Hypothalamus (tissue), 51 donors: ENCODE results near the gene CXCR3.

Experiments
- DNase-seq, 51 donors: peaks; one replicate each; lab custom pipeline; 2025; lab: John Stamatoyannopoulos, UW

CXCR3 gene

DNA sequence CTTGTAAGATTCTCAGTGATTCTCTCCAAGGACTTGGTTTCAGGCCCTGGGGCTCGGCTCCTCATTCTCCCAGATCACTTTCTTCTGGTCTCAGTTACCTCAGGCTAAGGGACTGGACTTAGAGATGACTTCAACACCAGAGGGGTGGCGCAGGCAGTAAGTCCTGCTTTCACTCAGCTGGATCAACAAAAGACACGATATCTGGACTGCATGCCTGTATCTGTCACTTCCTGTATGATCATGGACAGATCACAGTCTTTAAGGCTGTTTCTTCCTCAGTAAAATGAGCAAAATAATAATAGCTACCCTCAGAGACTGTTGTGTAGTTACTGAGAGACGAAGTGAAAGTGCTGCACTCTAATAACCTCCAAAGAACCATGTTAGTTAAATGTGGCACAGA is 19.5 kb upstream of the CXCR3 start:
- no peak for DNase-seq

DNA sequence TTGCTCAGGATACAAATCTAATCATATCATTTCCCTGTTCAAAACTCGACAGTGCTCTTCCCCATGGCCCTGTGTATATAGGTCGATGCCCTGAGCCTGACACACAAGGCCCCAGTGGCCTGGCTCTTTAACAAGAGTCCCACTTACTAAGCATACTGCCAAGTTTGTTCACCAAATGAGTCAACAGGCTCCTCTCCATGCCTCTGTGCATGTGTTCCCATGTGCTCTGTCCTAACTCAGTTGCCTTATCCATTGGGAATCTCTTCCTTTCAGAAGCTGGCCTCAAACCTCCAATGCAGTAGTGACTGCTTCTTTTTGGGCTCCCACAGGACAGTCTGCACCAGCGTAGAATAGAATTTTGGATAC is 18.9 kb upstream of the CXCR3 start:
- DNase-seq: no peak

DNA sequence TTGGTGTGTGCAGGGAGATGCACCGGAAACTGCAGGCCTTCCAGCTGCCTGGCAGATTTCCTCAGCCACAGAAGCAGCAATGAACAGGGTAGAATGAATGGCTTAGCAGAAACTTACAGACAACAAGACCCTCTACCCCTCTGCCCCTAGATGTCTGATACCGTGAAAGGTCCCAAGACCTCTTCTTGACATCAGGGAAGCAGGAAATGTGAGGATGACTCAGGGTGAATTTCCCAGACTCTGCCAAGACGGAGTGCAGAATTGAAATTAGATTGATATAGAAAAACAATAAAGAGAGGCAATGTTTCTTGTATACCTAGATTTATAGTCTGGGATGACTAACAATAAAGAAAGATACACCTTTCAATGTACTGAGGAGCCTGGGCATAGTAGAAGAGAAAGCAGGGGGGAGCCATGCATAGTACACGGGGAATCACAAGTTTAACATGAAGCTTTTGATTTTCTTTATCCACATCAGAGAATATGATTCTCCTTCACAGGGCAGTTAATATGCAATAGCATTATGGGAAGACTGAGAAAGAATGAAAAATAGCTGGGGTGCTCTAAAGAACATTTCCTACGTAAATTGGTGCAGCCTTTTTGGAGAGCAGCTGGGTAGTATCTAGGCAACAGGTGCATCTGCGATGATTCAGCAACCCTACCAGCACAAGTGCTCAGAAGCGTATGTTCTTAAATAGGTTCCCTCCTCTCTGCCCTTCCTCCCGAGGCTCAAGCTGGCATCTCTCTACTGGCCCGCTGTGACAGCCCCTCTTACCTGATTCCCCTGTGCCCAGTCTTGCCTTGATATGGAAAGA is 18.3 kb upstream of the CXCR3 start:
- peak in 8 of 51 donors; percentile 0 to 16 (median 6) for DNase-seq

DNA sequence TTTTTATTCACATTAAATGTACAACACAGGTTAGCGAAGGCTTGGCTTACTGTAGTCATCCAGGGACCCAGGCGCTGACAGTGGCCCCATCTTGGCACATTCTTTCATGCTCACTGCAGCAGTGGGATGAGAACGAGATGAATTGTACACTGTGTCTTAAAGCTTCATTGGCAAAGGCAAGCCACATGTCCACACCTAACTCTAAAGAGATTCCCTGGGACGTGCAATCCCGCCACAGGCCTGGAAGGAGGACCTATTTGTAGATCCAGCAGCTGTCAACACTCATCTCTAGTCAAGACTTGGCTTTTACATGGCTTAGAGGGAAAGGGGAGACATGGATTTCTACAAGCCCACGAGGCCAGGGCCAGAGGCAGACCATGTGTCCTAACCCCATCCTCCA is 16.1 kb upstream of the CXCR3 start:
- DNase-seq: no peak

DNA sequence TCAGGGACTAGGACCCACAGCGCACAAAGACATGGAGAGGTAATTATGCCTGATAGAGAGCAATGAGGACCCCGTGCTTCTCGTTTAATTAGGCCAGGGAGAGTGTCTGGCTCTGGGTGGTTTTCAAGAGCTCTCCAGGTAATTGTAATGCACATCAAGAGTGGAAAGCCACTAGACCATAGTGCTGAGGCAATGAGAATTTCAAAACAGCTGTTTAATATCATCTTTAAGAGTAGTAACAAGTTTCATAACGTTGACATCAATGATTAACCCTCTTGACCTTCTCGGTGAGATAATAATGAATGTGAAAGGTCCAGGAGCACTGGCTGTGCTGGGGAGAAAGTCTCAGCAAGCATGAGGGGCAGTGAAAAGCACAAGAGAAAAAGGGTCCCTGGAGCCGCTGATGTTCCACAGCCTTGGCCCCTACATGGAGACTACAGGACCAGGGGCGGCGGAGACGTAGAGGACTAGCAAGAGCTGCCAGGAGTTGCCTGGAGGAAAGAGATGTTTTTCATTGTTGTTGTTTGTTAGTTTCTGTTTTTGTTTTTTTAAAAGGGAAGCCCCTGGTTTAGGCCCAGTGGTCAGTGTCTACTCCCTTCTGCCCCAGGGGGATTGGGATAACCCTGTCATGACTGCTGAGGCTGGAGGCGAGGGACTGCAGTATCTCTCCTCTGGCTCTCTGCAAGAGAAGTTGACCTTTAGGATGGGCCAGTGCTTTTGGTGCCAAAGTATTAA is 14.8 kb upstream of the CXCR3 start:
- DNase-seq: no peak

DNA sequence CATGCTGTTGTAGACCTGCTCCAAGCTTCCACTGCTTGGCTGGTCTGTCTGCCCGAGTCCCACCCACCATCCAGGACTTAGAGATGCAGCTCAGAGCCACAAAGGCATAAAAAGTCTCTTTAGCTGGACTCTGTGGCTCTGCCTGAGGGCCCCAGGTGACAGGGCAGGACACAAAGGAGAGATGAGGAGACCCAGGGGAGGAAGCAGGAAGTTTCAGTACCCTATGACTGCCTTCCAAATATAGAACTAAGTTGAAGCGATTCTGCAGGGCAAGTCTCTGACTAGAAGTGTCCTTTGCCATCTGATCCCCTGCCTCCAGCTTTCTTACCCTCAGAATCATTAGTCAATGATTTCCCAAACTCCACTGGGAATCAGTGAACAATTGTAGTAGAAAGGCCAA is 11.2 kb upstream of the CXCR3 start:
- DNase-seq: no peak

DNA sequence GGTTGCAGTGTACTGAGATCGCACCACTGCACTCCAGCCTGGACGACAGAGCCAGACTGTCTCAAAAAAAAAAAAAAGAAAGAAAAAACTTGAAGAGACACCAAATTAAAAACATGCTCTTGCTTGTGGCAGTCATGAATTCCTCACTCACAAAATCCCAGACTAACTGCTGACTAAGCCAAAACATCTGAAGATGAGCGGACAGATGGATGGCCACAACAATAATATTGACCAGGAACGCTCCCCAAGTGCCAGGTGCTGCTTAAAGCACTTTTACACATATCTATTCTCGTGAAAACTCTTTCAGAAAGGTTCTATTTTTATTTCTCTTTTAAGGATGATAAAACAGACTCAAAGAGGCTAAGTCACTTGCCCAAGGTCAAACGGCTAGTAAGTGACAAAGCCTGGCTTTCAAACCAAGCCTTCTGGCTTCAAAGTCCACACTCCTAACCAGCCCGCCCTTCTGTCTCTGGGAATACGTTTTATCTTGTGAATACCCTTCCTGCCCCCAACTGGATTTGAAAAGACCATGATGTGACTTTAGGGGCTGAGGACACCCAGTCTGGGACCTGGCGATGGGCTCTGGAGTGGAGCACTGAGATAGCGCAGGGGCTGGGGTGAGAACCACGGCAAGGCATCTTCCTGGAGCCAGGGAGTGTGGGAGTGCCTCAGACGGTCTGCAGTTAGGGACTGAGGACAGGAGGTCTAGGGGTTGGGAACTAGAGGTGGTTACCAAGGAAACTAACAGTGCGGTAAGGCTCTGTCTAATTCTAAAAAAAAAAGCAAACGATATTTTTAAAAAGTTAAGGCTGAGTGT is 9.5 kb upstream of the CXCR3 start:
- no peak for DNase-seq

DNA sequence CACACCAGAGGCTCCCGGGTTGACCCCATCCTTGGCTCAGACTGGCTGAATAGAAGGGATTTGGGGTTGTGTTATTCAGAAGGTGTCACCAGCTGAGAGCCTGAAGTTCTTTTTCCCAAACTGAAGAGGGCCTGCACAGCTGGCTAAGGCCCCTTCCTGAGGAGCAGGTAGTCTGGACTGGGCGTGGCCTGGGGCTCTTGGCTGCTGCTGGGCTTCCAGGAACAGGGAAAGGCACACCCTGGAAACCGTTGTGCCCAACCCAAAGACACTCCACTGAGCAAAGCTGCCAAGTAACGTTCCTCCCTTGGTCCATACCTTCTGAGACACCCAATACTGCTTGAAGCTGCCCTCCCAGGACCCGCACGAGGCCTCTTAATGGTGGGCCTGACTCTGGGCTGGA is 8.3 kb upstream of the CXCR3 start:
- DNase-seq: no peak

DNA sequence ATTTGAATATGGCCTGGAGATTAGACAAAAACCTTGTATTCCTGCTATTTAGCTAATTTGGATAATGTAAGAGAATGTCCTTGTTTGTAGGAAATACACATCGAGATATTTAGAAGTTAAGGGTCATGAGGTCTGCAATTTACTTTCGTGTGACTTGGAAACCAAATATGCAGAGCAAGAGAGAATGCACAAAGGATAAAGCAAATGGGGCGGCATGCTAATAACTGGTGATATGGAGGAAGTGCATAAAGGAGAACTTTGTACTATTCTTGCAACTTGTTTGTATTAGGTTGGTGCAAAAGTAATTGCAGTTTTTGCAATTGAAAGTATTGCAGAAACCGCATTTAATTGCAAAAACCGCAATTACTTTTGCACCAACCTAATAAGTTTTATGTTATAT is 7.2 kb upstream of the CXCR3 start:
- DNase-seq: no peak

DNA sequence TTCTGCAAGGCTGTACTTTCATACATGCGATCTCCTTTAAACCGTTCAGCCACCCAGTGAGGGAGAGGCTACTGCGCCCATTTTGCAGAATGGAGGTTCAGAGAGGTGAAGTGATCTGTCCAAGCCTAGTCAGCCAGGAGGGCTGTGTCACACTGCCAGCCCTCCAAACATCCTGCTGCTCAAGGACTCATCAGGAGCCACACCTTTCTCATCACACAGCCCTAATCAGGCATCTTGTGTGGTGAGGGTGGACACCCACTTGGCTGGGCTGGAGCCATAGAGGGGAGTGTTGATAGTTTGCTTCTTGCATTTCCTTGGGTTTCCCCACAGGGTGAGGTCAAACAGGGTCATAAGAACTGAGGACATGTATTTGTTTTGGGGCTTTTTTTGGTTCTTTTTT is 5.4 kb upstream of the CXCR3 start:
- no peak for DNase-seq

DNA sequence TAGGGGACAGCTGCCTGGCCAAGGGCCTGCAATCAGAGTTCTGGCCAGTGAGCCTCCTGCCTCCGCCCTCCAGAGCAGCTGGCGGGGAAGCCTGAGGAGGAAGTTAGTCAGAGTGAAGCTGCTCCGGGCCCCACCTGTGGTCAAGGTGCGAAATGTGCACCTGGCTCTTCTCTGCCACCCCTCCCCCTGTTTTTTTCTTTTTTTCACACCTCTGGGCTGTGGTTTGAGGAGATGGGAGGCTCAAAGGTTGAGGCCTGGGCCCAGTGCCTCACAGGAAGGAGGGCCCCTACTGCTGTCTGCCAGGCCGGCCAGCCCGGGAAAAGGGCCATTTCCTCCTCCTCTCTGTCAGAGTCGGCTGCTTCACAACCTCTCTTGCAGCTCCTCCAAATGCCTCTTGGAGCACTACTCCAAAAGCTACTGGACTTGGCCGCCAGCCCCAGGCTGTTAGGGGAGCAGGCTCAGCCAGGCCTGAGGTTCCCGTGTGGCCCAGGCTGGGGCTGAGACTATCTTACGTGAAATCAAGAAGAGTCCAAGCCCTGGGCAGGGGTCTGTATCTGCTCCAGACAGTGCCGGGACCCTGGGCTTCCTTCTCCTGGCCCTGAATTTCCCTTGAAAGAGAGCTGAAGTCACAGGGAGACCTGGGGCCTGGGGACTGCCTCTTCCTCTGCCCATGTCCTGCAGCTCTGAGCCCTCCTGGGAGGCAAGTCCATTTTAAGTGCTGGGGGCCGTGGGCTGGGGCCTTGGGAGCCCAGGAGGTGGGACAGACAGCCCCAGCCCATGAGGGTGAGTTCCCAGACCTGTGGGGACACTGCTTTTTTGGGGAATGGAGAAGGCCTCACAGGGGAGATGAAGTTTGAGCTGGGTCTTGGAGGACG is 4.5 kb upstream of the CXCR3 start:
- peak in 38 of 51 donors; percentile 0 to 73 (median 30) for DNase-seq

DNA sequence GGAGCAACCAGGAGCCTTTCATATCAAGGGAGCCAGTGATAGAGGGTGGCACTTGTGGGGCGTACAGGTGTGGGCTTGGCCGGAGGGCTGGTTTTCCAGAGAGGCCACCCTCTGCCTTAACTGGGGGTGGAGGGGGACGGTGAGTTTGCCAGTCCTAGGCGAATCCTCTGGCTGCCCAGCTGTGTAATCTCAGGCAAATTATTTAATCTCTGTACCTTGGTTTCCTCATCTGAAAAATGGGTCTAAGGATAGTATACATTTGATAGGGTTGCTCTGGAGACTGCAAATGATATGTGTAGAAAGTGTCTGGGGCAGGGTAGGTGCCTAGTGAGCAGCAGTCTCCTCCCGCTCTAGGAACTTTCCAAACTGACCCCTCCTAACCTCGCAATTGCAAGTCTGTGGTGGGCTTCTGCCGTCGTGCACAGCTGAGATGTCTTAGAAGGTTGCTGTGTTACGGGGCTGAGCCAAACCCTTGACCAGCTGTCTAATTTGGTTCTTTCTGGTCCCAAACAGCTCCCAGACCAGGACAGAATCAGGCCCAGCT is 3.8 kb upstream of the CXCR3 start:
- DNase-seq: no peak

DNA sequence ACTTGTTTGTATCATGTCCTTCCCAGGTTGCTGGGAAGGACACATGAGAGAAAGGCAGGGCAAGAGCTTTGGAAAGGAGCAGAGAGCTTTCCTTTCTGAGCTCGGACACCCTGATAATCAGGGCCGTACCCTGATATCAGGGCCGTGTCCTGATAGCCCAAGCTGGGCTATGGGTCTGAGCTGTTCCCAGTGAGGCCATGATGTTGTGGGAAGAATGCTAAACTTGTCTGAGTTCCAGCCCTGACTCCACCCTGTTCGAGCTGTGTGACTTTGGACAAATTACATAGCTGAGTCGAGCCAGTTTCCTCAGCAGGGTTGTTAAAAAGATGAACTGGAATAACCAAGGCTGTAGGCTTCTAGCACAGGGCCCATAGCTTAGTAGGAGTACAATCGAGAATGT is 3.3 kb upstream of the CXCR3 start:
- no peak for DNase-seq

DNA sequence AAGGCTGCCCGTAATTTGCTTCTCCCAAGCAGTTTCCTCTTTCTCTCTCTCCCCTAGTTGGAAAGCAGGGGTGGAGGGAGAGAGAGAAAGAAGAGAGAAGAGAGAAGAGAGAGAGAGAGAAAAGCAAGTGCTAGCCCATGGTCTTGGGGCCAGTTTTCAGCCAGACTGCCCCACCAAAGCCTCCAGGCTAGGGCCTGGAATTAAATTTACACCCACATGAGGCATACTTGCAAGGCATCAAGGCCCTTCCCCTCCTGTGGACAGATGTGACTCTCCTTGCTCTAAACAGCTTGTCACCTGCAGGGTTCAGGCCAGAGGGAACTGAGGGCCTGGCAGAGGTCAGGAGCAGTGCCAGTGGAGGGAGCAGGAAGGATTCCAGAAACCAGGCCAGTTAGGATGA is 1.7 kb upstream of the CXCR3 start:
- DNase-seq: no peak

DNA sequence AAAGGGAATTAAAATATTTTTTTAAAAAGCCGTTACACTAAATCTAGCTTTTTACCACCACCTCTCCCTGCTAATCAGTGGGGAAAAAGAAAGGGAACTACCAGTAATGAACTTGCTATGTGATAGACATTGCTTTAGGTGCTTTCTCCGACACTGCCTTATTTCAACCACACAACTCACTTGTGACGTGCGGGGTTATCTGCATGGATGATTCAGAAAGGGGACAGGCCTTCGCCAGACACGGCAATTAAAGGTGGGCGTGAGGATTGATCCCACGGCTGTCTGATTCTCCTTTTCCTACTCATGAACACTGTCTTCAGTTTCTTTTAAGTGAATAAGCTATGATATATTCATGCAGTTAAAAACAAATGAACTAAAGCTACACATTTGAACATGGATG is 882 bp upstream of the CXCR3 start:
- no peak for DNase-seq

DNA sequence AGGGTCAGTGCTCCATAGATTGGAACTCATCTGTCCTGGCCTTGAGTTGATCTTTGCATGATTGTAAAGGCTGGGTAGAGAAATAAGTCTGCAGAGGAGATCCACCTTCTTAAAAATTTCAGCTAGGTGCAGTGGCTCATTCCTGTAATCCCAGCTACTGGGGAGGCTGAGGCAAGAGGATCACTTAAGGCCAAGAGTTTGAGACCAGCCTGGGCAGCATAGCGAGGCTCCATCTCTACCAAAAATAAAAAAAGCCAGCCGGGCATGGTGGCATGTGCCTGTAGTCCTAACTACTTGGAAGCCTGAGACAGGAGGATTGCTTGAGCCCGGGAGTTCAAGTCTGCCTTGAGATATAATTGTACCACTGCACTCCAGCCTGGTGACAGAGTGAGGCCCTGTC is 476 bp upstream of the CXCR3 start:
- DNase-seq: no peak

DNA sequence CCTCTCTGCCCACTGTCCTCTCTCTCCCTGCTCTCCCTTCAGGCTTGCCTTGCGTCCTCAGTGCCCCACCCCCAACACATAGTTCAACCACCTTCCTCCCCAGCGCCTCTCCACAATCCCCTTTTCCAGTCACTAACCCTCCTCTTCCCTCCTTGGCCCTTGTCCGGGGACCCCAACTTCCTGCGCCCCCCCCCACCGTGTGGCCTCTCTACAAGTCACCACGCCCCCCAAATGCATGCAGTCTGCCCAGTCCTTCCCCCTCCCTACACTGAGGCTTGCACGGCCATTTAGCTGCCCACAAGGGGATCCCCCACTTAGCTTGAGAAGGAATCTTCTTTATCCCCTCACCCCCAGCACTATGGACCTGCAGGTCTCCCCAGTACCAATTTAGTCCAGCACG is 569 bp downstream of the CXCR3 start:
- no peak for DNase-seq

DNA sequence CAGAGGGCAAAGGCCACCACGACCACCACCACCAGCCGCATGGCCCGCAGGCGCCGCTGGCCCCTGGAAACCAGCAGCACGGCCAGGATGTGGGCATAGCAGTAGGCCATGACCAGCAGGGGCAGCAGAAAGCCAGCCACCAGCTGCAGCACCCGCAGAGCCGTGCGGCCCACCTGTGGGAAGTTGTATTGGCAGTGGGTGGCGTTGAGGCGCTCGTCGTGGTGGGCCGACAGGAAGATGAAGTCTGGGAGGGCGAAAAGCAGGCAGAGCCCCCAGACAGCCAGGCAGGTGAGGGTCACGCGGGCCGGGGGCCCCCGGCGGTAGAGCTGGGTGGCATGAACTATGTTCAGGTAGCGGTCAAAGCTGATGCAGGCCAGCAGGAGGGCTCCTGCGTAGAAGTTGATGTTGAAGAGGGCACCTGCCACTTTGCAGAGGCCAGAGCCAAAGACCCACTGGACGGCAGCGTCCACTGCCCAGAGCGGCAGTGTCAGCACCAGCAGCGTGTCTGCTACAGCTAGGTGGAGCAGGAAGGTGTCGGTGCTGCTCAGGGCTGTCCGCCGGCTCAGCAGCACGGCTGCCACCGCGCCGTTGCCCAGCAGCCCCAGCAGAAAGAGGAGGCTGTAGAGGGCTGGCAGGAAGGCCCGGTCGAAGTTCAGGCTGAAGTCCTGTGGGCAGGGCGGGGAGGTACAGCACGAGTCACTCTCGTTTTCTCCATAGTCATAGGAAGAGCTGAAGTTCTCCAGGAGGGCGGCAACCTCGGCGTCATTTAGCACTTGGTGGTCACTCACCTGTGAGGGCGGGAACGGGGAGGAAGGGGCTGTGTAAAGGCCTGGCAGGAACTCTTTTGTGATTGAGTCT is 1.4 kb downstream of the CXCR3 start:
- DNase-seq: peak in 2 of 51 donors; percentile 1 to 100

DNA sequence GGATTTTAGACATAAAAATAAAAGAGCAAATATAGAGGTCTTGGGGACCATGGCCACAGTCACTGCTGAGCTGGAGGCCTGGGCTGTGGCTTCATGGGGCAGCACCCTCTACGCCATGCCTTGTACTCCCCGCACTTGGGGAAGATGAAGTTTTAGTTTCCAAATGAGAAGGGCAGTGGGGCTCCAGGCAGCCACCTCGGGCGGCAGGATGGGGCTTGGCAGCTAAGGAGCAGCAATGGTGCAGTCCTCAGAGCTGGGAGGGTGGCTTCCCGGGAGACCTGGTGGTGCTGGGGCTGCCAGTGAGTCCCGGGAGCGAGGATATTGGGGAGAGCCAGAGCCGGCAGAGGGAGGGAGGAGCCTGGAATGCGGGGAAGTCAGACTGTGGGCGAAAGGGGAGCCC is 2.4 kb downstream of the CXCR3 start:
- no peak for DNase-seq
